ENCODE results near the gene NKAP.
"Not testable (repeated sequence)": the region's sequence is repeated elsewhere in the genome, so short reads cannot be mapped to it uniquely, and the experiment has no call there.

The NKAP gene

DNA sequence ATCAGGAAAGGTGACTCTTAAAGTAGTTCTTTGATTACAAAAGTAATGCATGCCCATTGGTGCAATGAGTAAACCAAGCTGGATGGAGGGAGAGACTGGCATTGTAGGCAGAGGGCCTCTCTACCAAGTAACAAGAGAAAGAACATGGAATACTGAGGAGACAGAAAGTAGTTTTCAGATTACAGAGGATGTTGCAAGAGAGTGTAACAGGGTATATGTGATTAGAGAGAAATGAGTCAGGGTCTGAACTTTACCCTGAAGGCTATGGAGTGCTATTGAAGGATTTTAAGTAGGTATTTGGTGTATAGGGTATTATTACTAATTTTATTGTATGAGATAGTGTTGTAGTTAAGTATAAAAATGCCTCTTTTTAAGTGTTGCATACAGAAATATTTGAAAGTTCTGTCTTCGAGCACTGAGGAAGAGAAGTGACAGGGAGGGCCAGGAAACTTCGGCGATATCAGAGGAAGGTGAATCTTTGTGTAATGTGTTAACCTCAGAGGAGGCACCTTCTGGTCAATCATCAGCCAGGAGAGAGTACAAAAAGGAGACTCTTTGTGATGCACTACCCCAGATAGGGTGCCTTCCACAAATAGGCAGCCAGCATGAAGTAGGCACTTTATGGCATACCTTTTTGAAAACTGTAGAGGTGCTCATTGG is 8.2 kb downstream of the NKAP start:
- DNase-seq, result no peak

- not testable (repeated sequence) for DNase-seq
Measured at GRCh38 chrX:119922391-119922790, 21.2 kb downstream of the NKAP start.

DNA sequence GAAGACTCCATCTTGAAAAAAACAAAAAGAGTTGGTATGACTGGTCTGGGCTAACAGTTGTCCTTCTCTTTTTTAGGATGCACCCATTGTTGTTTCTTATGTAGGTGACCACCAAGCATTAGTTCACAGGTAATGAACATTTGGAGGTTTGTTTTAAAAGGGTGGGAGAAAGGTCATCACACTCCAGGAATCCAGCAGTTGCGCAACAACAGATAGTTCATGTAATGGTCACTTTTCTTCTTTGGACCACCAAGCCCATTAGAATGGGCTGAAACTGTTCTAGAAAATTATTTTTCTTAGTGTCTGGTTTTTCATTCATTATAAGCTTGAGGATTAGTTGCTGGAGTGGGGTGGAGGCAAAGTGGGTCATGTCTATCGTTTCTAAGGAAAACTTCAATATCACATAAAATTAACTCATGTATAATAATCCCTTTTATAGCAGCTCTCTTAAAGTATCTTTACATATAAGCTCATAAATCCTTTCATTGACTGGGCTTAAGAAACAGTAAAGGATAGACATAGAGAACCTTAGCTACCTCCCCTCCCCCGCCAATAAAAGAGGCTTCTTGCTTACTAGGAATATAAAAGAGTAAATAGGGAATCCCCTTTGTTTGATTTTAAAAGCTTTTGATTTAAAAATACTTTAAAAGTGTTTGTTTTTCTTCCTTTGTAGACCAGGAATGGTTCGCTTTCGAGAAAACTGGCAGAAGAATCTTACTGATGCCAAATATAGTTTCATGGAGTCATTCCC is 23.5 kb downstream of the NKAP start:
- no peak for DNase-seq

DNA sequence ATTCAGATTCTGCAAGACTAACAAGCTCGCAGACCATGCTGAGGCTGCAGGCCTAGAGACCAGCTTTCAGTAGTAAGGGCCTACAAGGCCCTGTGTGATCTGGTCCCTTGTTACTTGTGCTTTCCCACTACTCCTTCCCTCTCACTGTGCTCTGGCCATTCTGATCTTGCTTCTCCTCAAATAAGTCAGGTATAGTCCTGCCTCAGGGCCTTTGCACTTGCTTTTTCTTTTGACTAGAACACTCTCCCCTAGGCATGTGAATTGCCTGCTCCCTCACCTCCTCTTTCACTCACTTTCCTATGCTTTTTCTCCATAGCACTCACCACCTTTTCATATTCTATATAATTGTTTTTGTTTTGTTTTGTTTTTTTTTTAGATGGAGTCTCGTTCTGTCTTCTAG is 25.7 kb downstream of the NKAP start:
- DNase-seq, result no peak

- DNase-seq, result no peak
Measured at GRCh38 chrX:119916310-119916709, 27.2 kb downstream of the NKAP start.

DNA sequence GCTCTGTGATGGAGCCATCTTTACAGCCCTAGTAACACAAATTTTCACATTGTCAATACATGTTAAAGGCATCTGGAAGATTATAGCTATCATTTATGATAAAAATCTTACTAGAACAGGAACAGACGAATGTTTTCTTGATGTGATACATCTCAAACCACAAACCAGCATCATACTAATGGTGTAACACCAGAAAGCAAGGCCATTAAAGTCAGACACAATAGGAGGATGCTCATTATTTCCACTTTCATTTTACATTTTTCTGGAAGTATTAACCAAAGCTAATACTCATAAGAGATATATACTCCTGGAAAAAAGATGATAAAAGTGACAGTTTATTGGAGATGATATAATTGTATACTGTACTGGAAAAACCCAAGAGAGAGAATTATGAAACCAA is 42.6 kb downstream of the NKAP start:
- no peak for DNase-seq

DNA sequence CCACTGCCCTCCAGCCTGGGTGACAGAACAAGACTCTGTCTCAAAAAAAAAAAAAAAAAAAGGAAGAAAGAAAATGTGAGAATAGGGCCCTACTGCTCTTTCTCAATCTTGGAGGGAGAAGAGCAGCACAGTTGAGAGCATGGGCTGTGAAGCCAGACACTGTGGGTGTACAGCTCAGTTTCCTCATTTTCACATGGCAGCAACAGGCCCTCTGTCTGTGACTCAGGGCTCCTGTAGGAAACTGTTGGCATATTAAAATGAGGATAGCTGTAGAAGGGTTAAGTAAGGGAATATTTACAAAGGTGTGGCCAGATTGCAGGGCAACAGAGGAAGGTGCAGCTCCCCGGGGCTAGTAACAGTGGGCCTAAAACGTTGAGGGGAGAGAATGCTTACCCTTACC is 44.4 kb downstream of the NKAP start:
- DNase-seq, result no peak

DNA sequence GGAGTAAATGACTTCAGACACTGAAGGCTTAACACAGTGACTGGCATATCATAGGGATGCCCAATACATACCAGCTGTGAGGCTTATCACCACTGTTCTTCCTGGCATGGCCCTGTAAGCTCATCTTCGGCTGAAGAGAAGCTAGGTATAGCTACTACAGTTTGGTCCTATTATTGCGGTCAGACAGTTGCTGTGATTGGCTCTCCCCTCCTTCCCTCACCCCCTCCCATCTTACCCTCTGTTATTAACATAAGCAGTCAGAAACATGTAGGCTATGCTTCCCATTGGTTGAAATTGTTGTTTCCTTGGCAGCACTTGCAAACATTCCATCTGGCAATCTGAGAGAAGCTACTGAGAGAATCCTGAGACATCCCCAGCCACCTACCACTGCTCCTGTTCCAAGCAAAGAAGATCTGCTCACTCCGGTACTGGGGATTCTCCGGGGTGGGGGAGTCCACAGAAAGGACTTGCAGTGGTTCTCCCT is 47.7 kb downstream of the NKAP start, which contains the start of gene AKAP14:
Gene AKAP14, plus strand, starts transcription at position 51 of the 484 bp plus-strand sequence. CDS start 7,331 bp downstream, outside the sequence.
- no peak for DNase-seq

DNA sequence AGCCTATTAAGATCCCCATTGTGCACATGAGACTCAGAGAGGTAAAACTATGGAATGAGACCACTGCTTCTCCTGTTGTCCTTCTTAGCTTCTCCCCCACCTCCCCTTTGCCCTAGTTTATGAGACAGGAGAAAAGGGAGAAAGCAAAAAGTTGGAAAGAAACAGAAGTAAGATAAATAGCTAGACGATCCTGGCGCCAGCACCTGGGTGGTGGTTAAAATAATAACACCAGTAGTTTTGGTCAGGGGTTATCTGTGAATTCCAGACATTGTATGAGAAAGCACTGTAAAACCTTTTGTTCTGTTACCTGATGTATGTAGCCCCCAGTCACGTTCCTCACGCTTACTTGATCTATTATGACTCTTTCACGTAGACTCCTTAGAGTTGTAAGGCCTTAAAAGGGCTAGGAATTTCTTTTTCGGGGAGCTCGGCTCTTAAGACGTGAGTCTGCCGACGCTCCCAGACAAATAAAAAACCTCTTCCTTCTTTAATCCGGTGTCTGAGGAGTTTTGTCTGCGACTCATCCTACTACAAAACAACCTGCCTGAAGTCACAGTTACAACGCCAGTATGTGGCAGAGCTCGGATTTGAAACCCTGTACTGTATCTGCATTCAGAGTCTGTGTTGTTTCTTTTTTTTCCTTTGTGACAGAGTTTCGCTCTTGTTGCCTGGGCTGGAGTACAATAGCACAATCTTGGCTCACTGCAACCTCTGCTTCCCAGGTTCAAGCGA is 51.4 kb downstream of the NKAP start:
- not testable (repeated sequence) for DNase-seq

GRCh38 chrX:119890626-119891025 is 52.9 kb downstream of the NKAP start:
- DNase-seq, result not testable (repeated sequence)

GRCh38 chrX:119887721-119888425 is 55.7 kb downstream of the NKAP start:
- DNase-seq, result peak; percentile 78

DNA sequence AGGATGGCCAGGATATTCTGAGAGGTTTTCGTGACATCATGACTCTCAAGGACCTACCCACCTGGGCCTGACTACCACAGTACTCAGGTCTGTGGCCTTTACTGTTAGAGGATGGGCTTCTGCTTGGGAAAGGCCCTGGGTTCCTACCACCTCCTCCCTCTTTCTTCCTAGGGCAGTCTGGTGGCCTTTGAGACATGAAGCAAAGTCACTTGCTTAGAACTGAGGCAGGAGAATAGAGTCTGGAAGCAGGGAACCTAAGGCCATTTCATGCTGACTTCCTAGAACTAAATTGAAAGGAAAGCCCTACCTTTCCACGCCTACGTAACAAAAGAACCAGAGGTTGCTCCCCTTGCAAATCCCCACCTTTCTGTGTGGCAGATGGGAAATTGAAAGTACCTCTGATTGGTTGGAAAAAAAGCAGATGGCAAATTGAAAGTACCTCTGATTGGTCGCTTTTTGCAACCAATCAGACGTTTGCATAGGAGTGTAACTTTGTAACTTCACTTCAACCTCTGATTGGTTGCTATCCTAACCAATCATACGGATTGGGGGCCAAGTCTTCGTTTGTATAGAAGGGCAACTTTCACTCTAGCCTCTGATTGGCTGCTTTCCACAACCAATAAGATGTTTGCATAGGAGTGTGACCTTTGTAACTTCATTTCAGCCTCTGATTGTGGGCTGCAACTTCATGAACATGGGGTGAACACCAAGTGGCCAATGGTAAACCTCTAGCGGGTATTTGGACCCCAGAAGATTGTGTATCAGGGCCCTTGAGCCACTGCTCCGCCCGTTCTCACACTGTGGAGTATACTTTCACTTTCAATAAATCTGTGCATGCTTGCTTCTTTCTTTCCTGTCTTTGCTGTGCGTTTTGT is 57.8 kb downstream of the NKAP start:
- no peak for DNase-seq

DNA sequence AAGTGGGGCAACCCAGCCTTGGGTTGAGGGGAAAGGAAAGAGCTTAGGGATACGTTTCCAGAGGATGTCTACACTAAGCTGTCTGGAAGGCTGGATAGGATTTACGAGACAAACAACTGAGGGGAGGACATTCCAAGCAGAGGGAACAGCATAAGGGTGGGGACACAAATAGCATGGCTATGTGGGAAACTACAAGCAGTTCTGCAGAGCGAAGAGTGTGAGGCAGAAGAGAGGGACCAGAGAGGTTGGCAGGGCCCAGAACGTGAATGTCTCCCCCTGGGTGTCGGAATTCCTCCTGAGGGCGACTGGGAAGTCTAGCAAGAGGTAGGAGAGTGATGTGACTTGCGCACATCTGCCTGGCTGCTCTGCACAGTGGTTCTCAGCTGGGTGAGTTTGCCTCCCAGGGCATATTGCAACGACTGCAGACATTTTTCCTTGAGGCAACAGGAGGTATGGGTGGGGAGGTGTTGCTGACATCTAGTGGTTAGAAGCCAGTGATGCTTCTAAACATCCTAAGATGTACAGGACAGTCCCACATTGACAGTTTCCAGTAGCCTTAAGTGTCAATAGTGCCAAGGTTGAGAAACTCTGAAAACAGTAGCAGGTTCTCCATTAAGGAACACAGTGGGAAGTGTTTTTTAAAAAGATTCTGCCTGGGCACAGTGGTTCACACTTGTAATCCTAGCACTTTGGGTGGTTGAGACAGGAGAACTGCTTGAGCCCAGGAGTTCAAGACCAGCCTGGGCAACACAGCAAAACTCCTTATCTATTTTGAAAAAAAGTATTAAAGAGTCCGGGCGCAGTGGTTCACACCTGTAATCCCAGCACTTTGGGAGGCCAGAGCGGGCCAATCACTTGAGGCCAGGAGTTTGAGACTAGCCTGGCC is 62.8 kb downstream of the NKAP start:
- DNase-seq, result peak; percentile 60

DNA sequence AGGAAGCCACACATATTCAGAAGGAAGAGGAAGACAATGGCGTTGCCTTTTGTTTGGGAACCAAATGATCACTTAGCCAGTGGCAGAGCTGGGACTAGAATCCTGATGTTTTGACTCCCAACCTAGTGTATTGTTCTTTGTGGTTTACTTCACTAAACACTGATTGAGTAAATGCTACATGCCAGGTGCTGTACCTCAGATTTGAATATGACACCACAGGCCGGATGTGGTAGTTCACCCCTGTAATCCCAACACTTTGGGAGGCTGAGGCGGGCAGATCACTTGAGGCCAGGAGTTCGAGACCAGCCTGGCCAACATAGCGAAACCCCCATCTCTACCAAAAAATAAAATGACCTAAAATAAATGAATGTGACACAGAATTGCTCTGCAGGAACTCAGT is 63.5 kb downstream of the NKAP start:
- DNase-seq, result no peak

DNA sequence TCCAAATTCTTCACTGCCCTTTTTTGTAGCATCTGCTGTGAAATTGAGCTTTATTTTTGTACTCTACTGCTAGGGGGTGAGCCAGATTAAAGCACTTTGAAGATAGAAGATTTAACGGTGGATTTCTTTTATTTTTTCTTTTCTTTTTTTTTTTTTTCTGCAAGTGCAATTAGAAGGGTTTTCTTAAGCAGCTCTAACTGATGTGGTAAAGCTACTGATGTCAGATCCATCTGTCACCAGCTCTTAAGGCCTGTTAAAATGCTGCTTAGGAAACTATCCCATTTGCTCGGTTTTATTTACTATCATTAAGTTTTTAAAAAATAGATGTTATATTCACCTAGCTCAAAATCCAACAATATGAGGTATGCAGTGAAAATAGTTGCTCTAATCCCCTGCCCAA is 64.8 kb downstream of the NKAP start:
- no peak for DNase-seq

- DNase-seq, result peak; percentile 91
Measured at GRCh38 chrX:119871599-119872395, 71.8 kb downstream of the NKAP start, which contains the start of the genes NDUFA1 and RNF113A. Gene NDUFA1, plus strand, starts transcription at chrX:119871832. Its CDS starts 80 bp downstream, at chrX:119871912. Gene RNF113A, minus strand, starts transcription at chrX:119871733. Its CDS starts 120 bp downstream, at chrX:119871613.

DNA sequence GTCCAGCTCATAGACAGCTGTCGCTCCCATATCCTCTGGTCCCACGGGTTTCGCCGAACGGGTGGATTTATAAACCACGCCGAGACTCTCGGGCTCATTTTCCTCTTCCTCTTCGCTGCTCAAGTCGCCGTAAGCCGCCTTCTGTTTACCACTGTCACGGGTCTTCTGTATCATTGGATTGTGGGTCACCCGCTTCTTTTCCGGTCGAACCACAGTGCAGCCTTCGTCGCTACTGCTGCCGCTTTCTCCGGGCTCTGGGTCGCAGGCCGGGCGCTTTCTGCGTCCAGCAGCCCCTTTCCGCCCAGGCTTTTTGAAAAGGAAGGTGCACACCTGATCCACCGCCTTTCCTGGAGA is 72.3 kb downstream of the NKAP start:
- no peak for DNase-seq

Measured in eye (tissue), 1 donor.